Panc1 (cell line): ENCODE measurements around the gene PDZD2.

ENCODE experiments used
- CTCF ChIP-seq: fragments of 450-650 bp; IDR thresholded peaks from 2 replicates; pipeline ENCODE4 v1.5.1; 2017; ENCODE audit warnings: mild to moderate bottlenecking
- POLR2AphosphoS5 ChIP-seq: IDR thresholded peaks from 2 replicates; pipeline ENCODE4 v1.6.1; 2012; ENCODE audit warnings: mild to moderate bottlenecking, low read depth, low read length, moderate library complexity
- REST ChIP-seq, 2 experiments: IDR thresholded peaks; 2 replicates each; pipeline ENCODE4 v1.6.1; 2011 to 2012; ENCODE audit warnings: low read depth in 2 of 2, control low read depth in 1 of 2, low read length in 1 of 2, mild to moderate bottlenecking in 1 of 2, moderate library complexity in 1 of 2; ENCODE audit not compliant: insufficient read depth in 1 of 2
- SIN3A ChIP-seq: IDR thresholded peaks from 2 replicates; pipeline ENCODE4 v1.6.1; 2012; ENCODE audit warnings: low read depth, mild to moderate bottlenecking, low read length, moderate library complexity, borderline replicate concordance; ENCODE audit not compliant: insufficient read depth
- TCF7L2 ChIP-seq: IDR thresholded peaks from 2 replicates; pipeline ENCODE4 v1.6.1; 2011; ENCODE audit warnings: mild to moderate bottlenecking, low read depth, low read length, inconsistent platforms

GRCh38 chr5:32027093-32027716, 388.3 kb downstream of the PDZD2 start:
- TF ChIP-seq CTCF, result no peak
- no peak for TF ChIP-seq SIN3A
- TF ChIP-seq REST (IDR thresholded peaks at IDR 0.05; ENCODE audit: insufficient read depth in 1 of 2, low read depth in 2 of 2, low read length in 1 of 2), result no peak
- no peak for TF ChIP-seq POLR2AphosphoS5
- no peak for TF ChIP-seq TCF7L2
